Ovary (tissue), 9 donors: ENCODE data around the gene SMAD3. TPM values are rescaled to one million over a fixed set of nuclear protein-coding genes. Genes with fewer than 3 reads are reported as not detected.

Experiments used
- DNase-seq, 5 donors: peaks; one replicate each; pipeline ENCODE4 v3.0.0-alpha.2; 2019 to 2020
- H3K27ac ChIP-seq, 2 donors: fragments of 200-600 bp; one replicate each; pipeline versions ENCODE4 v1.5.1 to v1.8.0; 2019 to 2022
- H3K27me3 ChIP-seq: fragments of 200-600 bp; one replicate; pipeline ENCODE4 v1.8.0; 2022
- H3K36me3 ChIP-seq: fragments of 200-600 bp; sonication (generic); one replicate; pipeline ENCODE4 v1.5.1; 2019
- H3K4me1 ChIP-seq: one replicate; pipeline ENCODE4 v1.8.1; 2013; ENCODE audit warnings: mild to moderate bottlenecking, moderate library complexity; ENCODE audit not compliant: insufficient read depth
- H3K4me3 ChIP-seq: fragments of 200-600 bp; sonication (generic); one replicate; pipeline ENCODE4 v1.5.1; 2017
- H3K9me3 ChIP-seq, 2 donors: fragments of 200-600 bp in 1 of 2; sonication (generic) in 1 of 2; one replicate each; pipeline versions ENCODE4 v1.5.1 to v1.8.1; 2013 to 2019; ENCODE audit warnings: mild to moderate bottlenecking in 1 of 2, moderate library complexity in 1 of 2
- CTCF ChIP-seq, 3 donors: fragments of 450-650 bp in 2 of 3; fragments of 200-600 bp in 1 of 3; IDR thresholded peaks; one replicate each; pipeline versions ENCODE4 v1.5.1 to v1.8.0; 2016 to 2022; ENCODE audit warnings: antibody characterized with exemption in 3 of 3, mild to moderate bottlenecking in 1 of 3
- EP300 ChIP-seq: sonication (generic); formaldehyde crosslinking; IDR thresholded peaks from one replicate; pipeline ENCODE4 v1.6.1; 2017; ENCODE audit warnings: antibody characterized with exemption
- POLR2A ChIP-seq: fragments of 450-650 bp; IDR thresholded peaks from one replicate; pipeline ENCODE4 v1.6.1; 2017; ENCODE audit warnings: antibody characterized with exemption, mild to moderate bottlenecking, moderate library complexity
- WGBS, 3 donors: extraction: QIAGEN DNeasy Blood & Tissue Kit in 1 of 3; methylation state at CpG; one replicate each; pipeline versions ENCODE4 v1.1.5 to v1.1.7; 2013 to 2017; 5-methylcytosine and 5-hydroxymethylcytosine counted together
- intact Hi-C, 4 donors: fragments of 100-400 bp; cut with DNase I; formaldehyde crosslinking; loops; one replicate each; pipeline versions ENCODE4 v1.11.0 to v1.15.1; 2022 to 2023
- polyA plus RNA-seq, 2 donors: library from polyadenylated mRNA; stranded (reverse); fragments of 200-250 nt in 1 of 2; fragments of 350-450 nt in 1 of 2; fragmentation: Illumina TruSeq in 1 of 2; extraction: RNeasy Lipid Tissue Mini Kit (QIAGEN cat#74804) in 1 of 2; gene quantifications; one replicate each; pipeline ENCODE4 v1.2.3, GENCODE V29; 2013 to 2014
- total RNA-seq, 7 donors: library from RNA; depleted of rRNA in 2 of 7; stranded (reverse); fragments of >200 nt in 2 of 7; fragmentation: NEBNext Ultra II Directional in 3 of 7; extraction: Animal tissue kit (Norgen Biotek cat#: 25700) in 3 of 7; gene quantifications; one replicate each; pipeline versions ENCODE4 v1.1.0 to v1.2.4, GENCODE V29; 2016 to 2023
- donor health status: DM: no; HTN: no; CAD: no; lungs with moderate emphysema.
- donor health status: DM: no; HTN: no; CAD: no.
- donor health status: Bipolar disorder and iron deficiency.
- donor health status: DM: yes; HTN: yes; CAD: no.
- donor health status: DM: no; HTN: no; CAD: no.
- donor health status: DM: yes; HTN: yes; CAD: no.

SMAD3 gene
- total and polyA plus RNA-seq, 9 donors, result 18.7 to 78.6 (median 46.0) TPM

- peak; percentile 78 to 91 (median 86) for DNase-seq
- Histone ChIP-seq H3K27me3 (no peaks in the 10 kb centered on the region), H3K36me3 (no peaks in the 10 kb centered on the region), H3K4me3 (no peak overlapping the region), H3K27ac (peak overlapping the region; percentile 66 to 81), H3K4me1 (peaks cover 33% of the 10 kb centered on the region), H3K9me3 (no peaks in the 10 kb centered on the region)
- WGBS, 3 donors, result 67 to 79% (median 68%) methylated on average over 26 of the region's 26 CpGs
- no peak for TF ChIP-seq EP300
- TF ChIP-seq CTCF (IDR thresholded peaks at IDR 0.05), result no peak
- no peak for TF ChIP-seq POLR2A
- intact Hi-C loops, result loop anchor here in 1 of 4 donors (10.0 kb wide), 1 partner anchor 125 kb away; the partner anchor contains the start of gene SMAD3
Observed at GRCh38 chr15:67189326-67190051, 124.1 kb downstream of the SMAD3 start.

GRCh38 chr15:67190326-67190725 lies 124.9 kb downstream of the SMAD3 start:
- Histone ChIP-seq H3K4me1 (peaks cover 36% of the 10 kb centered on the region), H3K27me3 (no peaks in the 10 kb centered on the region), H3K9me3 (no peaks in the 10 kb centered on the region), H3K4me3 (no peak overlapping the region), H3K27ac (peak overlapping the region; percentile 66 to 81), H3K36me3 (no peaks in the 10 kb centered on the region)
- no peak for DNase-seq
- TF ChIP-seq CTCF (IDR thresholded peaks at IDR 0.05), result no peak
- no peak for TF ChIP-seq EP300
- no peak for TF ChIP-seq POLR2A
- intact Hi-C loops, result no loop called here
- 78 to 93% (median 81%) methylated on average over 2 of the region's 2 CpGs for WGBS, 3 donors

- TF ChIP-seq EP300 (no peak), POLR2A (no peak), CTCF (IDR thresholded peaks at IDR 0.05) (no peak)
- WGBS, 3 donors, result 90 to 94% (median 94%) methylated on average over 10 to 11 of the region's 11 CpGs
- Histone ChIP-seq H3K27me3 (no peaks in the 10 kb centered on the region), H3K4me3 (no peak overlapping the region), H3K4me1 (peaks cover 32% of the 10 kb centered on the region), H3K27ac (peak overlapping the region in 1 of 2 donors; percentile 81), H3K9me3 (no peaks in the 10 kb centered on the region), H3K36me3 (no peaks in the 10 kb centered on the region)
- no peak for DNase-seq
- intact Hi-C loops, result no loop called here
Observed at GRCh38 chr15:67190813-67191212, 125.4 kb downstream of the SMAD3 start.

GRCh38 chr15:67192185-67192820 lies 126.9 kb downstream of the SMAD3 start:
- no peaks in the 10 kb centered on the region for H3K36me3 ChIP-seq
- peaks cover 27% of the 10 kb centered on the region for H3K4me1 ChIP-seq
- WGBS, 3 donors, result 92 to 93% (median 93%) methylated on average over 5 of the region's 5 CpGs

More at GRCh38 chr15:67192185-67192820, 126.9 kb downstream of the SMAD3 start:
- no peaks in the 10 kb centered on the region for H3K27me3 ChIP-seq
- no peaks in the 10 kb centered on the region for H3K9me3 ChIP-seq
- H3K27ac ChIP-seq, result peak overlapping the region in 1 of 2 donors; percentile 36
- TF ChIP-seq POLR2A (no peak), EP300 (no peak), CTCF (IDR thresholded peaks at IDR 0.05) (no peak)
- DNase-seq, result no peak
- intact Hi-C loops, result no loop called here
- no peak overlapping the region for H3K4me3 ChIP-seq
